Measurements from ENCODE around the gene MAP4K5. TPM values are rescaled to one million over a fixed set of nuclear protein-coding genes. Genes with fewer than 3 reads are reported as not detected.

MAP4K5 gene
- total RNA-seq, 1 experiment from 2014 or later: 48.4 TPM

GRCh38 chr14:50476134-50476533 is 56.2 kb downstream of the MAP4K5 start:
- no peaks in the 10 kb centered on the region for H3K4me1 ChIP-seq
- Mint-ChIP-seq H3K27ac (ENCODE audit: unreplicated experiment) (no peak overlapping the region), H3K4me1 (ENCODE audit: low read depth, unreplicated experiment) (no peaks in the 10 kb centered on the region), H3K9me3 (ENCODE audit: unreplicated experiment) (no peaks in the 10 kb centered on the region), H3K4me3 (ENCODE audit: unreplicated experiment) (no peak overlapping the region), H3K27me3 (ENCODE audit: insufficient read depth, unreplicated experiment) (no peaks in the 10 kb centered on the region), H3K36me3 (ENCODE audit: insufficient read depth, unreplicated experiment) (peaks cover 54% of the 10 kb centered on the region)
- intact Hi-C loops (cut with micrococcal nuclease; ENCODE audit: unreplicated experiment): no loop called here
- CTCF ChIA-PET: no interaction called here
- H3K4me3 ChIP-seq (ENCODE audit: low read depth, low read length): no peak overlapping the region
- POLR2A ChIA-PET: no interaction called here
- no TSS peak for BruUV-seq (replicated peaks)
- no peak for DNase-seq
- no peaks in the 10 kb centered on the region for H3K27me3 ChIP-seq (replicated peaks; ENCODE audit: control insufficient read depth, insufficient read depth, low read length)
- no peak for TF ChIP-seq CTCF (IDR thresholded peaks at IDR 0.05; ENCODE audit: insufficient read depth in 1 of 2, low read depth in 1 of 2, low read length in 1 of 2, severe bottlenecking in 1 of 2, unreplicated experiment in 1 of 2)
- no peaks in the 10 kb centered on the region for H3K36me3 ChIP-seq (ENCODE audit: control insufficient read depth, insufficient read depth, low read length)
- H3K9me3 ChIP-seq: peaks cover 12% of the 10 kb centered on the region; the same call in 1 of the 2 replicates

- BruUV-seq (replicated peaks): no TSS peak
- CTCF ChIA-PET: no interaction called here
- no peak overlapping the region for H3K27ac Mint-ChIP-seq (ENCODE audit: unreplicated experiment)
- Histone ChIP-seq H3K9me3 (peaks cover 15% of the 10 kb centered on the region; the same call in 1 of the 2 replicates), H3K36me3 (ENCODE audit: control insufficient read depth, insufficient read depth, low read length) (peaks cover 1% of the 10 kb centered on the region; the same call in 1 of the 2 replicates), H3K4me1 (no peaks in the 10 kb centered on the region), H3K27me3 (replicated peaks; ENCODE audit: control insufficient read depth, insufficient read depth, low read length) (no peaks in the 10 kb centered on the region), H3K4me3 (ENCODE audit: low read depth, low read length) (no peak overlapping the region)
- no peak overlapping the region for H3K4me3 Mint-ChIP-seq (ENCODE audit: unreplicated experiment)
- no peaks in the 10 kb centered on the region for H3K9me3 Mint-ChIP-seq (ENCODE audit: unreplicated experiment)
- intact Hi-C loops (cut with micrococcal nuclease; ENCODE audit: unreplicated experiment): no loop called here
- POLR2A ChIA-PET: no interaction called here
- H3K27me3 Mint-ChIP-seq (ENCODE audit: insufficient read depth, unreplicated experiment): no peaks in the 10 kb centered on the region
- DNase-seq: peak in 1 of 2 experiments; percentile 8
- H3K4me1 Mint-ChIP-seq (ENCODE audit: low read depth, unreplicated experiment): no peaks in the 10 kb centered on the region
- peaks cover 57% of the 10 kb centered on the region for H3K36me3 Mint-ChIP-seq (ENCODE audit: insufficient read depth, unreplicated experiment)
- TF ChIP-seq CTCF (IDR thresholded peaks at IDR 0.05; ENCODE audit: insufficient read depth in 1 of 2, low read depth in 1 of 2, low read length in 1 of 2, severe bottlenecking in 1 of 2, unreplicated experiment in 1 of 2): no peak
Observed at GRCh38 chr14:50475460-50475859, 56.9 kb downstream of the MAP4K5 start.

- Histone ChIP-seq H3K9me3 (peaks cover 15% of the 10 kb centered on the region; the same call in 1 of the 2 replicates), H3K4me1 (no peaks in the 10 kb centered on the region), H3K36me3 (ENCODE audit: control insufficient read depth, insufficient read depth, low read length) (peaks cover 1% of the 10 kb centered on the region; the same call in 1 of the 2 replicates), H3K27me3 (replicated peaks; ENCODE audit: control insufficient read depth, insufficient read depth, low read length) (no peaks in the 10 kb centered on the region), H3K4me3 (ENCODE audit: low read depth, low read length) (no peak overlapping the region)
- ChIA-PET POLR2A (no interaction called here), CTCF (no interaction called here)
- H3K27me3 Mint-ChIP-seq (ENCODE audit: insufficient read depth, unreplicated experiment): no peaks in the 10 kb centered on the region
- H3K4me1 Mint-ChIP-seq (ENCODE audit: low read depth, unreplicated experiment): no peaks in the 10 kb centered on the region
- no peak for DNase-seq
- H3K36me3 Mint-ChIP-seq (ENCODE audit: insufficient read depth, unreplicated experiment): peaks cover 56% of the 10 kb centered on the region
- intact Hi-C loops (cut with micrococcal nuclease; ENCODE audit: unreplicated experiment): no loop called here
- no peak overlapping the region for H3K4me3 Mint-ChIP-seq (ENCODE audit: unreplicated experiment)
- TF ChIP-seq CTCF (IDR thresholded peaks at IDR 0.05; ENCODE audit: insufficient read depth in 1 of 2, low read depth in 1 of 2, low read length in 1 of 2, severe bottlenecking in 1 of 2, unreplicated experiment in 1 of 2): no peak
- no TSS peak for BruUV-seq (replicated peaks)
- no peak overlapping the region for H3K27ac Mint-ChIP-seq (ENCODE audit: unreplicated experiment)
- H3K9me3 Mint-ChIP-seq (ENCODE audit: unreplicated experiment): no peaks in the 10 kb centered on the region
Observed at GRCh38 chr14:50471838-50472465, 60.4 kb downstream of the MAP4K5 start.

All from Caco-2 (cell line).